SKM-1 treated with dmso at 0.1 percent for 144 hours (cell line): ENCODE data around the gene GABRD.

Experiments
- DNase-seq: peaks from one replicate; lab custom pipeline; 2025; ENCODE audit not compliant: unreplicated experiment; lab: John Stamatoyannopoulos, UW

Gene GABRD

DNA sequence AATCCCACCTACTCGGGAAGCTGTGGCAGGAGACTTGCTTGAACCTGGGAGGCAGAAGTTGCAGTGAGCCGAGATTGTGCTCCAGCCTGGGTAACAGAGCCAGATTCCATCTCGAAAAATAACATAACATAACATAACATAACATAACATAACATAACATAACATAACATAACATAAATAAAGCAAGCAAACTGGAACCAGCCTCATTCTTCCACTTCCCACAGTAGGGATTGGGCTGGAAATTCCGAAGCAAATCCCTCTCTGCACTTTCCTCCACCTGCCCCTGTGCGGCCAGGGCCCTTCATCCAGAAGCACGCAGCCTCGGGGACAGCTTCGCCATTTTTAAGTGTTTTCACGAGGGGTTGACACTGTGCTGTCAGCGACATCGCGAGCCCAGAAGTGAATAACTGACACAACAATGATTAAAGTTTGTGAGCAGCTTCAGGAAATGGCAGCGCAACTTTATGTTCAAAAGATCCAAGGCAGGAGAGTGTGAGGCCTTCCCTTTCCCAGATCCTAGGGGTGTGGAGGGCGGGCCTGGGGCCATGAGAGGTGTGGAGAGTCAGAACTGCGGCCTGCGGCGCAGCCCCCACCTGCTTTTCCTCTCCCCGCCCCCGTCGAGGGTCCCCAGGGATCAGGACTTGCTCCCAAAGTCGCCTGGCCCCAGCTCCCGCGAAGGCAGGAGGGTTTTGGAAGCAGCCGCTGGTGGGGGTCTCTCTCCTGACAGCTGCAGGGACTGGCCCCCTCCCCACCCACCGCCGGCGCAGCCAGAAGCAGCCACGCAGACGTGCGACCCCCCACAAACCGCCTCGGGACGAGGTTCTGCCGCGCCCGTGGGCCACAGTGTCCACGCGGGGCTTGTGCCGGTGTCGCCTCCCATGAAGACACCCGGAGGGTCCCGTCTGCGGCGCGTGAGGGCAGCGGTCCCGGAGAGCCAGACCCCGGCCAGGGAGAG lies 651 bp upstream of the GABRD start:
- DNase-seq = no peak

DNA sequence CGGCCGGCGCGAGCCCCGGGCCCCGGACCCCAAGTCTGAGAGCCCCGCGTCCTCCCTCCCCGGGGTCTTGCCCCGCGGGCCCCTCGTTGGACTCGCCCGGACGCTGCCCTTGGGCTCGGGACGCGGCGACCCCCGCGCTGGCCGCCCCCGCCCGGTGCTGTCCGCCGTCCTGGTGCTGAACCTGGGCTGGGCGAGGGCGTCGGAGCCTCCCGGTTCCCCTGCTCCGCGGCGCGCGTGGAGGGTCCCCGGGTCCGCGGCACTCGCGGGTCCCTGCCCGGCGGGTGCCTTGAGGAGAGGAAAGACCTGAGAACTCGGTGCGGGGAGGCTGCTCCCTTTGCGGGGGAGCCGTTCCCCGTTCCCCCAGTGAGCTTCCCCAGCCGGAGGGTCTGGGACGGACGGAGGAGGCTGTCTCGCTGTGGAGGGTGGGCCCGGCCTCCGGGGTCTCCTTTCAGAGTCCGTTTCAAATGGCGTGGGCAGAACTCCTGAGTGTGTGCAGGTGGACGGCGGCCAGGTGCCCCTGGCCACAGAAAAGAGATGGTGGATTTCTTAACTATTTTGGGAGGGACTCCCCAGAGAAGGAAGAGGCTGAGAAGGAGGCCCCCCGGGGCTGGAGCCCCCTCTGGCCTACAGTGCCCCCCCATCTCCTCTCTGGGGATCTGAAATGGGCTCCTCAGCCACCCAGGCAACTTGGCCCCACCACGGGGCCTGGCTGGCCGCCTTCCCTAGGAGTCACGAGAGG lies 595 bp downstream of the GABRD start:
- no peak for DNase-seq

DNA sequence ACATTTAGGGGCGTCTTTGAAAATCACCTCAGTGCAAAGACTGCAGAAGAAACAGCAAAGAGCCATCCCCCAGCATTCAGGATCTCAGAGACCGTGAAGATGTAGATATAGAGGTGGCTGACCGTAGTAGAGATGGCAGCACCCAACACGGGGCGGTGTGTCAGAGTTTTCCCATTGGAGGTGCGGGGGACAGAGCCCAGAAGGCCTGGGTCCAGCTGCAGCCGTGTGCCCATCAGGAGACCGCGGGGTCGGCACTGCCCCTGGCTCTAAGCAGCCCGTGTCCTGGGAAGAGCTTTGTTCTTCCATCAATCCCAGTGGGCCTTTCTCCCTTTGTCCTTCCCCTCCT lies 1.1 kb downstream of the GABRD start:
- no peak for DNase-seq

DNA sequence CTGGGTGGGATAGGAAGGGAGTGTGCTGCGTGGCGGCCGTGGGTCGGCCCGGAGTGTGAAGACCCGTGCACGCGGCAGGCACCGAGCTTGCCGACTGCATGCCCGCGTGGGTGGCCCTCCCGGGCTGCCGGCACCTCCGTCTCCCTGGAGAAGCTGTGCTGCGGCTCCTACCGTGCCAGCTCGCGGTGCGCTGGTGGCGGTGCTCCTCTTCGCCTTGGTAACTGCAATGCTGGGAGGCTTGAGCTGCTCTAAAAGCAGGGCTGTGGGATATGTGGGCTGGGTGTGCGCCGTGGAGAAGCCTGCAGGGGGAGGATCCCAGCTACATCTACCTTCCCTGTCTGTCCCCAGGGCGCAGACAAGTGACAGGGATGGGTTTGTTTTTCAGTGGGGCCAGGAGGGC lies 2.4 kb downstream of the GABRD start:
- DNase-seq = no peak

- no peak for DNase-seq
Measured at GRCh38 chr1:2022063-2022770, 3.1 kb downstream of the GABRD start.

- DNase-seq = no peak
Measured at GRCh38 chr1:2023187-2023586, 4.0 kb downstream of the GABRD start.

GRCh38 chr1:2024451-2024850 lies 5.3 kb downstream of the GABRD start:
- no peak for DNase-seq

DNA sequence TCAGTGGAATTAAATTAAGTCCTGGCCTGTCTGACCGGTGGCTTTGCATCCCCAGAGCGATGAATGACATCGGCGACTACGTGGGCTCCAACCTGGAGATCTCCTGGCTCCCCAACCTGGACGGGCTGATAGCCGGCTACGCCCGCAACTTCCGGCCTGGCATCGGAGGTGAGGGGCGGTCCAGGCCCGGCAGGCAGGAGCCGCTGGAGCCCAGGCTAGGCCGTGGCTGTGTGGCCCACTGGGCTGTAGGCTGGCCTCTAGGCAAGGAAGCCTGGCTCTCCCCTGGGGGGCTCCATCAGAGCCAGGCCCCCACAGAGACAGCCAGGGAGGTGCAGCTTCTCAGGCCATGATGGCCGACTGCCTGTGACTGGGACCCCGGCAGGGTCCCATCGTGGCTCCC lies 5.7 kb downstream of the GABRD start:
- DNase-seq = no peak

- DNase-seq = no peak
Measured at GRCh38 chr1:2025491-2025981, 6.4 kb downstream of the GABRD start.

- no peak for DNase-seq
Measured at GRCh38 chr1:2027961-2028583, 8.9 kb downstream of the GABRD start.

- no peak for DNase-seq
Measured at GRCh38 chr1:2028870-2029560, 9.9 kb downstream of the GABRD start.

DNA sequence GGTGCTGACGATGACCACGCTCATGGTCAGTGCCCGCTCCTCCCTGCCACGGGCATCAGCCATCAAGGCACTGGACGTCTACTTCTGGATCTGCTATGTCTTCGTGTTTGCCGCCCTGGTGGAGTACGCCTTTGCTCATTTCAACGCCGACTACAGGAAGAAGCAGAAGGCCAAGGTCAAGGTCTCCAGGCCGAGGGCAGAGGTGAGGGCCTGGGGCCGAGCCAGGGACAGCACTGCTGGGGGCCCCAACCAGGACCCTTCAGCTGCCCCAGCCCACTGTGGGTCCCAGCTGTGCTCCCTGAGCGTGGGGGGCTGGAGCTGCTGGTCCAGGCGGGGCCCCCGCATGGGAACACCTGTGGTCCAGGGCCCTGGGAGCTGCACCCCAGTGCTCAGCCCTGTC lies 10.4 kb downstream of the GABRD start:
- DNase-seq = no peak

- no peak for DNase-seq
Measured at GRCh38 chr1:2030076-2030871, 11.1 kb downstream of the GABRD start.

DNA sequence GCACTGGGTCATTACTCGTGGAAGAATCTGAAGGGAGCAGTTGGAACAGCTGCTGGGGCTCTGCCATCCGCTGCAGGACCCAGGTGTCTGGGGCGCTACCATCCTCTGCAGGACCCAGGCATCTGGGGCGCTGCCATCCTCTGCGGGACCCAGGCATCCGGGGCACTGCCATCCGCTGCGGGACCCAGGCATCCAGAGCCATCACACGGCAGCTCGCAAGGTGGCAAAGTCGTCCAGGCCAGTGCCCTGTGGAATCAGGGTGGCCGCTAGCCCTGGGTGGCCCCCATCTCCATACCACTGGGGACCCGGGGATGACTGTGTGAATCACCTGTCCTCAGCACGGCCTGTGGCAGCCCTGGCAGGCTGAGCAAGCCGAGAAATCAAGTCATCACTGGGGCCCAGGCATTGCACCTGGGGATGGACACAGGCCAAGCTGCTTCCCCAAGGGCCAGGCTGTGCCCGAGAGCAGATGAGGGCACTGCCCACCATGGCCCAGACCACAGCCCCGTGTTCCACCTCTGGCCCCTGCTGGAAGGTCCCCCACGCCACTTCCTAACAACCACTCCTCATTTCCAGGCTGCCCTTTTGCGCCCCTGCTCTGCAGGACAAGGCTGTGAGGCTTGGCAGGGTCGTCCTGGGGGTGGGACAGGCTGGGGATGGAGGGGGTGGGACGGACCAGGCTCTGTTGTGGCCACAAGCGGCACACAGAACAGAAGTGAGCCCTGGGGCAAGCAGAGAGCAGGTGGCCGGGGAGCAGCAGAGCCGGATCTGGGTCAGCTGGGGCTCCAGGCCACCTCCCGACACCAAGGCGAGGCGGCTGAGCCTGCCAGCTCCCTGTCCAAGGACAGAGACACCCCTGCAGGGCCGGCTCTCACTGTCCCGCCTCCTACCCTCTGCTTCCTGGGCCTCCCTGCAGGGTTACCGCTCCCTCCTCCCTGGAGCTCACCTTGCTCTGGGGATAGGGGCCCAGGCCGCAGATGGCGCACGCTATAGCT lies 12.7 kb downstream of the GABRD start:
- no peak for DNase-seq

DNA sequence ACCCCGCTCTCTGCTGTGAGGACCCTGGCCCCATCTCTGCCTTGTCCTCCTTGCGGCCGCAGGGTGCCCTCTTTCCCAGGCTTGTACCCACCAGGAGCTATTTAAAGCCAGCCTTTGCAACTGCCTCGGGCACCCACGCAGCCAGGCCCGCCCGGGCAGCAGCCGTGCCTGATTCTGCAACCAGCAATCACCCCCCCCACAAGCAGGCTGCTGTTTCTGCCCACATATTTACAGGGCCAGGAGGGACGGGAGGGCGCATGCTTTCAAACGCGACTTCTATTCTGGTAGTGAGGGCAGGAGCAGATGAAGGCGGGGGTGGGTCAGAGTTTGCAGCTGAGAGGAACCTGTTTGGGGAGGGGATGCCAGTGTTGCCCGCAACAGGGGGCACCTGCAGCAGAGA lies 13.6 kb downstream of the GABRD start:
- DNase-seq = no peak

DNA sequence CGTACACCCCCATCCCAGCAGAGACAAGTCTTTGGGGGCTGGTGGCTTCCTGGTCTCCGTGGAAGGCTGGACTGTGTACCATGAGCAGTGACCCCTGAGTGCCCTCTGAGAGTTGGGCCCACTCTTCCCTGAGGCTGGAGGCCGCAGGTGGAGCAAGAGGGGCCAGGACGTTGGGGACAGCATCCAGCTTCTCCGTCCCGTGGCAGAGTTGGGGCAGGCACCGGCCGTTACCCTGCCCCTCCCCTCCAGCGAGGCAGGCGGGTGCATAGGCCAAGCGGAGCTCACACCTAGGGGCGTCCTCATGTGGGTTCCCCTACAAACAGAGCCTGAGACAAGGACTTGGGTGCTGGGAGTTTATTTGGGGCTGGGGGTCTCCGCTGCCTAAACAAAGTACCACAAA lies 14.0 kb downstream of the GABRD start:
- DNase-seq = no peak

DNA sequence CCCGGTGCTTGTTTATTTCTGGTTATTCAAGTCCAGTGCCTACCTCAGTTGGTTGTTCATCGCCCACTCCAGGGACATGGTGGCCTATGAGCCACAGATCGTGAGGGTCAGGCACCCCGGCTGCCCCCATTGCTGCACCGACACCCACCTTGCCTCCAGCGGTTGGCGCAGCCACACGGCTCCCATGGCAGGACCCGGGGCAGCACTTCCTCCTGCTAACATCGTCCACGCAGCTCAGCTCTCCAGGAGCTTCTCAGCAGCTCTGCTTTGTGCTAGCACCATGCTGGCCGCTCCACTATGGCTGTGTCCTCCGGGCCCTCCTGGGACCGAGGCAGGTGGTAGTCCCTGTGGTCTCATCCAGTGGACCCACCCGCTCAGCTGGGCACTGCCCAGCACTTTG lies 17.1 kb downstream of the GABRD start:
- DNase-seq = no peak

GRCh38 chr1:2037314-2037979 lies 18.3 kb downstream of the GABRD start:
- no peak for DNase-seq
